HCT116 (cell line): Measurements from ENCODE around the gene RABGGTA.

Source experiments
- CTCF ChIP-seq, 3 experiments: fragments of 200-600 bp in 1 of 3; sonication (generic) in 1 of 3; IDR thresholded peaks in 2 of 3; conservative IDR thresholded peaks in 1 of 3; 2 replicates each; pipeline ENCODE4 v1.5.1; 2012 to 2017; ENCODE audit warnings: low read depth in 2 of 3, low read length in 2 of 3, antibody characterized with exemption in 1 of 3, borderline replicate concordance in 1 of 3, control low read depth in 1 of 3, mild to moderate bottlenecking in 1 of 3, mixed read lengths in 1 of 3, mixed run types in 1 of 3, moderate library complexity in 1 of 3; ENCODE audit not compliant: insufficient read depth in 1 of 3
- REST ChIP-seq: IDR thresholded peaks from 2 replicates; pipeline ENCODE4 v1.6.1; 2012; ENCODE audit warnings: low read depth

GRCh38 chr14:24282736-24283135, 11.3 kb upstream of the RABGGTA start:
- TF ChIP-seq REST, result no peak
- no peak for TF ChIP-seq CTCF (IDR thresholded peaks at IDR 0.05 in 2 of 3, conservative IDR thresholded peaks at IDR 0.05 in 1 of 3; ENCODE audit: borderline replicate concordance in 1 of 3, insufficient read depth in 1 of 3, low read depth in 2 of 3, low read length in 2 of 3)
